HuH-7.5 (cell line): ENCODE measurements around the gene CACNA1D.

Experiments
- DNase-seq: peaks from one replicate; pipeline ENCODE4 v3.0.0; 2011; ENCODE audit warnings: low spot score

Gene CACNA1D

DNA sequence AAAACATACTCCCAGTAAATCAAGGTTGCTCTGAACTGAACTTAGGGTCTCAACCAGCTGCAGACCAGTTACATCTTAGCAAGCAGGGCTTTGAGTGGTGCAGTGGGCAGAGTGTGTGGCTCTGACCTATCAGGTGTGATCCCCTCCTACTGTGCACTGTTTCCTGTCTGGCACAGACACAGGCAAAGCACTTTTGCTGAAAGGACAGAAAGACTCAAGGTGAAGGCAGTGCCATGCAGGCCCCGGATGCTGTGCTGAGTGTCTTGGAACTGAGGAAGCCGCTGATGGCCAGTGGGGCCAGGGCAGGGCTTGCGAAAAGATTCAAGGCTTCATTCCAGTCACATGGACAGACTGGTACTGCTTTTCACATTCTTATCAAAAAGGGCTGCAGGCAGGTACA, 85.2 kb downstream of the CACNA1D start:
- no peak for DNase-seq

DNA sequence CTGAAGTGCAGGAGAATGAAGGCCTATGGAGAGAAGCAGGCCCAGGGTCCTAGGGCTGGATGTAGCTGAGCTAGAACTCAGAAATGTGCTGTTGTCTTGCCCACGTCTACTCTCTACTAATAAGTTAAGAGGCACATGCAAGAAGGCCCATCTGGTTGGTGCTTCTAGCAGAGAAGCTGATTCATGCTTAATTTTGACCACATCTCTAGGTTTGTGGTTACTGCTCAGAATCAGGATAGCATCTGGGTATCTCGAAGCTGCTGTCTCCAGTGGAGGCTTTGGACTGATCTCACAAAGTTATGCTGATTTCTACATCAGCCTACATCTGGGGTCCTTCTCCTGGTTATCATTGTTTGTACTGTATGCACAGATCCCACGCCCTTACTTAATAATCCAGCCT, 87.3 kb downstream of the CACNA1D start:
- no peak for DNase-seq

DNA sequence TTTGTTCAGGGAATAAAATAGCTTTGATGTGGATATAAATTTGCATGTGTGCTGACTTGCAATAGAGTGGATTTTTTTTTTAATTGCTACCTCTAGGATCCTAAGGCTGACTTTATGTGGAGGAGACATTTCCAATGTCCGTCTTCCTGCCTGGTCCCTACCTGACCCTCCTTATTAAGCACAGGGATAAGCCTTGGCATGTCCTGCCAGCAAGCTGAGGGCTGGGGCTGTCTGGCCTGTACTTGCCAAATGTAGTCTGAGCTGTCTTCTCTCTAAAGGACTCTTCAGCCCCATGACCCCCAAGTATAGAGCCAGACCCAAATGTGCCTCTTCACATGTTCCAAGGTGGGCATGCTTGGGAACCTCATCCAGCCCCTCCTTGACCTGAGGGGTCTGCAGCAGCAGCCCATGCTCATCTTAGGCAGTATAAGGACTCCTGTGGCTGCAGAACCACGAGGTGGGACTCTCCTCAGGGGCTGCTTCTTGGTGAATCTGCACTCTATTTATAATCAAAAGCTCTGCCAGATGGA, 88.8 kb downstream of the CACNA1D start:
- DNase-seq, result no peak

DNA sequence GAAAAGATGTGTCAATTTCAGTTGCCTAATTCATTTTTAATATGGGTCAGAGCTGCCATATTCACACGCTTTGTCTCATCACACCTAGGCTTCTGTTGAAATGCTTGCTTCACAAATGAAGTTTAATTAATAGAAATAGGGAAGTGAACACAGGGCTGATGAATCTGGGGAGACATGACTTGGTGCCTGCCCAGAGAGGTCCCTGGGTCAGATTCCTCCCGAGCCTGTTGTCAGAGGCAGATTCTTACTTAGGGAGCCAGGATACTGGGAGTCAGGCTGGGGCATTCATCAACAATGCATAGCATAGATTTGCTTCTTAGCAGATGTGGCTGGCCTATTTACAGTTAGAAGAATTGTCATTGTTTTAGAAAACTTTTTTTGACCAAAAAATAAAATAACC, 90.6 kb downstream of the CACNA1D start:
- no peak for DNase-seq

DNA sequence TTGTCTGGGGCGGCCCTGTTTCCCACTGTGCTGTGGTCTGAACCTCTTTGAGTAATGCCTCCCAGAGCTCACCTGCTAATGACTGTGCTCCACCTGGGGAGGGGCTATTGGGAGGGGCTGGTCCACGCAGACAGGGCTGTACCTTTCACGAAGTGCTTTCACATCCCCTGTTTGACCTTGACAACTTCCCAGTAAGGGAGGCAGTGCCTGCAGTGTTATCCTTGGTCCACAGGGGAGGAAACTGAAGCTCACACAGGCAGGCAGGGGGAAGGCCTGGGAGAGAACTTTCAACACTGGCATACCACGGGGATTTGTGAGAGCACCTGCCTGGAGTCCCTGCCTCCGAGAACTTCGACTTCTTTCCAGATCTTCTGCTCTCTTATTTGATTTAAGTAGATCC, 91.2 kb downstream of the CACNA1D start:
- DNase-seq, result no peak

DNA sequence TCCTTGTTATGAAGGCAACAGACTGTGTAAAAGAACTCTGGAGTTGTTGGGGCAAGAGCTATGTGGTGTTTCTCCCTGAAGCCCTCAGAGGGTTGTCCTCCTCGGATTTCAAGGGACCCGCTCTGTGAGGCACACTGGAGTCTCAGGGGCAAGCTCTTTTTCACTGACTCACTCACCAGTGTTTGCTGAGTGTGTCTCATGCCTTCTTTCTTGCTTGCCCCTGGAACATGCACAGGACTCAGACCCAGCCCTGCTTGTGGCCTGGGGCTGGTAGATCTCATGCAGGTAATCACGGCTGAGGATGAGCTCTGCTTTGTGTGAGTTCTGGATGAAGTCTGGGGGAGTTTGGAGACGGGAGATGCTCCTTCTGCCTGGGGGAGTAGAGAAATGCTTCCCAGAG, 93.7 kb downstream of the CACNA1D start:
- no peak for DNase-seq

DNA sequence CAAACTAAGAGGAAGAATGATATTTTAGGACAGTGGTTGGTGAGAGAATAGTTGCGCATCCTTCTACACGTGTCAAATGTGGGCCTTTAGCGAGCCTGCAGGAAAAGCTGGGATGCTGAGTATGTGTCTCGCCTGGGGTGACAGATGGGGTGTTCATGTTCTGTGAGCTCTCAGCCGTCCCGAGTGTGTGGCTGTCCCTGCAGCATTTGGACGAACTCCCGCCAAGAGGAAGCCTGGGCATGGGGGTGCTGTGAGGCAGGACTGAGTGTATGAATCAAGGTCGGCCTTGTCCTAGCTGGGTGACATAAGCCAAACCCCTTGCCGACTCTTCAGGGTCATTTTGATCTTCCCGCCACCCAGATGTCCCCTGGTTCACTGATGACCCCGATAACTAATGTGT, 94.8 kb downstream of the CACNA1D start:
- no peak for DNase-seq

DNA sequence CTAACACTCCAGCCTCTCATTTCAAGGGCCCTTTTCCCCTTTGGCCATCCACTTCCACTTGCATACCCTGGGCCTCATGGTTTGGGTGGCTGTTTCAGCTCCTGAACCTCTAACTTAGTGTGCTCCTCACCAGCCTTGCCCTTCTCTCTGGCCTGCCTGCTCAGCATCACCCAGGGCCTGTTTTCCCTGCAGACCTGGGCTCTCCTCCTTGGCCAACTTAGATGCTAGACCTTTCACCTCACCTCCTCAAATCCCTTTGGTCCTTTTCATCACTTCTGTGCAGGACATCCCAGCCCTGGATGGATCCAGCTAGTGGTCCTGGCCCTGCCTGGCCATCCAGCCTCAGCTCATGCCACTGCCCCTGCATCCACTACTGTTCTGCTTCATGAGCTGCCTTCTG, 95.4 kb downstream of the CACNA1D start:
- DNase-seq, result no peak

DNA sequence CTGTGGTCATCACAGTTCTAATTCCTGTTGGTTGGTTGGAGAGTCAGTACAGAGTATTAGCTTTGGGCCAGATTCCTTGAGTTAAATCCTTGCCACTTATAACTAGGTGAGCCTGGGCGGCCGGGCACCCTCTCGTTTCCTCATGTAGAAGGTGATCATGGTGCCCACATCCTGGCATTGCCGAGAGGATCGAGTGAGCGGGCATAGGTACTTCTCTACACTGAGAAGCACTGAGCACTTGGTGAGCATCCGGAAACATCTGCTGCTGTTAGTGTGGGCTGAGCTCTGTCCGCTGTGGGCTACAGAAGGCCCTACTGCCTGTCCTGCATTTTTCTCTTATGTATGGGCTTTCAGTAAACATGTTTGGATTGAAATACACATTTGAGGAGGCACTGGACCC, 96.2 kb downstream of the CACNA1D start:
- no peak for DNase-seq

DNA sequence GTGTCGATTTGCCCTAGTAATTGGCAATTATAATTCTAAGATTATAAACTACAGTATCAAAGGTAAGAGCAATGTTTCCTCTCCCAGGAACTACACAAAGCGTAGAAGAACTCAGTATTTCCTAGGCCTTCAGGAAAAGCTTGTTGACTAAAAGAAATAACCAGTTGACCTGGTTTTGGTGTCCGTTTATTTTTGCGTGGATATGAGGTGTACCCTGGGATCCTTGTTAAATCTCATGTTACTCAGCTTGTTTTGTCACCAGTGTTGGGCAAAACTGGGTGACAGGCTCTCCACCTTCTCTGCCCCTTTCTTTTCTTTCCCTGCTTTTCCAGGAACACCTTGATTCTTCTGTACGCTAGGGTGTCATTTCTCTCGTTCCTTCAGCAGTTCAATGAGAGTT, 97.2 kb downstream of the CACNA1D start:
- no peak for DNase-seq

DNA sequence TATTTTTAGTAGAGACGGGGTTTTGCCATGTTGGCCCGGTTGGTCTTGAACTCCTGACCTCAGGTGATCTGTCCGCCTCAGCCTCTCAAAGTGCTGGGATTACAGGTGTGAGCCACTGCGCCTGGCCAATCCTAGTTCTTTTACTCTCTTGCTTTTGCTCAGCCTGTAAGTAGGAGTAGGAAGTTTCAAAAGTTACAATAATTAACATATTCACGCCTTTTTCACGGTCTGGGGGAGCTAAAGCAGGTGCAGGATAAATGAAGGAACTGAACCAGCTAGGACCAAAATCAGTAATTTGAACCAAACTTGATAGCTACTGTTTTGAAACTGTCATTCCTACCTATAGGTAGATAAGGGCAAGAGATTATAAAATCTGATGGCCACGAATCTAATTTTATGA, 98.5 kb downstream of the CACNA1D start:
- no peak for DNase-seq

DNA sequence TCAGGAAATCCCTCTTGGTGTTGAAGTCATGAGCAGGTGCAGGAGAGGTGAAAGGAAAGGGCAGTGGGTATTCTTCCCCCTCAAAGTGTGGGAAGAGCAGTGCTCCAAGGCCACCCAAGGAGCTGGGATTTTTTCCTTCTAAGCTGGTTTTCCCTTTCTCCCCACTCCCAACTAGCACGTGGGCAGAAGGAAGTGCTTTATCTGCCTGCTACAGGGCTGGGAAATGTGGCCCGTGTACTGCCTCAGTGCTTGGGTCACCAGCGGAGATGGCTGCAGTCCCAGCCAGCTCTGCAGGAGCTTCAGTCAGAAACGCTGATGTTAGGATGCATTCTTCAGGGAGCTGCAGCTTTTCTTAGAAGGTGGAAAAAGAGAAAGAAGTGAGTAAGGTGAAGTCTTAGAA, 99.2 kb downstream of the CACNA1D start:
- DNase-seq, result no peak

DNA sequence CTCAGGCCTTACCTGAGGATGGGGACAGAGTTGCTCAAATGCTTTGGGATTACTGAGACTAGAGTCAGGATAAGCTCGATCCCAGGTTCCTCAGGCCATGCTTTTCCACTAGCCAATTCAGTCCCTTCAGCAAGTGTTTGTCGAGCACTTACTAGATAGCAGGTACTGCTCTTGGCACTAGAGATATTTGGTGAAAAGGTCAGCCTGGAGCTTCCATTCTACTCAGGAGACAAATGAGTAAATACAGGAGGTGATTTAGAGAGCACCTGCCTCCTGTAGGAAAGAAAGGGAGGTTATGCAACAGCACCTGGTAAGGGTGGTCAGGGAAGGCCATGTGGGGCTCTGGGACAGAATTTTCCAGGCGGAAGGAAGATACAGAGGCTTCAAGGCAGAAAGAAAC, 99.9 kb downstream of the CACNA1D start:
- no peak for DNase-seq

DNA sequence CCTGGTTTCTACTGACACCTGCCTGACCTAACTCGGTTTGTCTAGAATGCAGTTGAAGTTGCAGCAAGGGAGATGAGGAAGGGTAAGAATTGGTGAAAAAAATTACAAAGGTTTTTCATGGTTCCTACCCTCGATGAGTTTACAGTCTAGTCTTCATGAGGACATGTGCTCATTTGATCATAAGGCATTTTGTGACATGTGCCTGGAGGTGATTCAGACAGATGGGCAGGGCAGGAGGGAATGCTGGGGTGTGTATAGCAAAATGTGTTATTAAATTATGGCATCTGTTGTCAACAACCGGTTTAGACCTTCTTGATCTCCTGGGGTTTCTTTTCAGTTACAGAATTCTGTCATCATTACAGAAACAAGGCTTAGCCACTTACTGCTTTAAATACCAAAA, 101.2 kb downstream of the CACNA1D start:
- no peak for DNase-seq

DNA sequence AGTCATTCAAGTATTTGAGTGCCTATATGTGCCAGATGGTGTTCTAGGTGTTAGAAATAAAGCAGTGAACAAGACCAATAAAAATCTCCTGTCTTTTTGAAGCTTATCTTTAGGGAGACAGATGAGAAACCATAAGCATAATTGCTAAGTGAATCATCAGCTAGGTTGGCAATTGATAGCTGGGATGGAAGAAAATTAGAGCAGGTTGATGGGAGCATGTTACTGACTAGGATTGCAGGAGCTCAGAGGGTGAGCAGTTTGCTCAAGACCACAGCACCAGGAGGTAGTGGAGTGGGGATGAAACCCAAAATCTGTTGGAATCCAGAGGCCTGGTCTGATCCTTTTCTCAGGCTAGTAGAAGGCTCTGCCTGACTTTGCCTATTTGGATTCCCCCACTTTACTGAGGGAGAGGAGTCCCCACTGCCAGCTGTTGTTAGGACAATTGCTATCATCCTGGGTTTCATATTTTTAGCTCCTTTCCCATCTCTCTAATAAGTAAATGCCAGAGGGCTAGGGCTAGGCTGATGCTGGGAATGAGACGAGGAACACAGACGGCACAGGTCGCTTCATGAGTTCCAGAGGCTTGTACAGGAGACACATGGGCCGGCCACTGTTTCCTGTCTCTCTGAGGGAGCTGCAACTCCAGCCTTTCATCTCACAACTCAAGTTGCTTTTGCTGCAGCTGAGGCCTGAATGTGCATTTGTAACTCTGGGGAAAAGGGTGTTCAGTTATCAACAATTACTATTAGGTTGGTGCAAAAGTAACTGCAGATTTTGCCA, 102.9 kb downstream of the CACNA1D start:
- no peak for DNase-seq

DNA sequence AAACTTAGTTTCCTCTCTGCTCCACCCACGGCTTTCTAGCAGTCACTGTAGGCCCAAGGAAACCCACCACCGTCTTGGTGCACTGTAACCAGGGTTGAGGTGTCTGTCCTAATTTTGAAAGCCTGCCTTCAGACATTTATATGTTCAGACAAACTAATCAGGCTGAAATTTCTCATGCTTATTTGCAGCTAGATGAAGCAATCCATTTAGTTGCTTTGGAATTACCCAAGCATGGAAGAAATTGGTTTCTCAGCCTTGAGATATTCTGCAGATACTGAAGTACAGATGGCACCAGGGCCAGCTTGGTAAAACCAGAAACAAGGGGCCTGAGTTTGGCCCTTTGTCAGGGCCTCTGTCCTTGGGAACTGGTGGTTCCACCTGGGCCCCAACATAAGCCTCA, 105.4 kb downstream of the CACNA1D start:
- no peak for DNase-seq

DNA sequence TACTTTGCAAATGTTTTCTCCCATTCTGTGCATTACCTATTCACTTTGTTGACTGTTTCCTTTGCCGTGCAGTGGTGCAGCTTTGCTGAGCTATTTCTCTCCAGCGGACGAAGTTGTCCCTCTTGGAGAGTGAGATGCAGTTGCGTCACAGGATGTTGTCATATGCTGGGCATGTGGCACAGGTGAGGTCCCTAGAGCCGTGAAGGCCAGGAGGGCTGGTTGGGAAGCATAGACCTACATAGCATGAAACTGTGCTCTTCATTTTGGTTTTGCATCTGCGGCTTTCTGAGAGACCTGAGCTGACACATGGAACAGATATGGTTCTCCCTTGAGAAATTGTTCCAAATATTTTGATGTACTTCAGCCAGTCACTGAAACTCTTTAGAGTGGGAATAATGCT, 108.5 kb downstream of the CACNA1D start:
- no peak for DNase-seq

DNA sequence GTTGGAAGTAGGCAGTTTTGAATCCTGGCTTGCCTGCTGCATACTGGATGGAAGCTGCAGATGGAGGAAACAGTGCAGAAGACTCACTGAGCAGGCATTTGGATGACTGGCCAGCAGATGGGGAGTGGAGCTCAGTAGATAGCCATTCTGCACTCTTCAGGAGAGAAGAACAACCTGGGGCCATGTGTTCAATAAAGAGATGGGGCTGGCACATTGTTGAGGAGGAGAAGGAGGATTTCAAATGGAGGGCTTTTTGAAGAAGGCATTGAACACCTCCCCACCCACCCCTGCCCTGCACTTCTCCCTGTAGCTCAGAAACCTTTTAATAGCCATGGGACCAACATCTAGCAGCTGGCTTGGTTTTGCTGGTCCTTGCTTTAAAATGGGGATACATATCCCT, 109.8 kb downstream of the CACNA1D start:
- DNase-seq, result no peak

DNA sequence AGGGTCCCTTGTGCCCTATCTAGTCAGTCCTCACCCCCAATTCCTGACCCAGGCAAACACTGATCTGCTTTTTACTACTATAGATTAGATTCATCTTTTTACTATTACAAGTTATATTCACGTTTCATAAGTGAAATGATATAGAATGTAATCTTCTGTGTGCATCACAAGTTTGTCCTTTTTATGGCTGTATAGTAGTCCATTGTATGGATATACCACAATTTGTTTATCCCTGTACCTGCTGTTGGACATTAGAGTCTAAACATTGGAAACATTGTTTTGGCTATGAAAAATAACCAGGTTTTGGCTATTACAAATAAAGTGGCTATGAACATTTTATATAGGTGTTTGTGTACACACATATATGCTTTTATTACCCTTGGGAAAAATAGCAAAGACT, 112.4 kb downstream of the CACNA1D start:
- no peak for DNase-seq

DNA sequence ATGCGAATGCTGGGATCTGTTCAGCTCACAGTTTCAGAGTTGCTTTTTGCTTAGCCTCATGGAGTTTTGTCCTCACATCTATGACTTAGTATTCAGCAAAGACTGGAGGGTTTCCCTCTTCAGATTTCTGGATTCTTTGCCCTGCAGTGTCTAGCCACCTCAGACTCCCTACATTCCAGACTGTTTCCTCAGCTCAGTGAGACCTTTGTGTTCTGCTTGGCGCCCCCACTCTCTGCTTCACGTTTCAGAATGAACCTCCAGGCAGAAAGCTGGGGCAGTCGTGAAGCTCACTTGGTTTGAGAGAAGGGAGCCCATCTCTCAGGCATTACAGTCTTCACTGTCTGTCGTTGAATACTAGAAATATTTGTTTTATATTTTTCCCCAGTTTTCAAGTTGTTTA, 118.1 kb downstream of the CACNA1D start:
- DNase-seq, result no peak

DNA sequence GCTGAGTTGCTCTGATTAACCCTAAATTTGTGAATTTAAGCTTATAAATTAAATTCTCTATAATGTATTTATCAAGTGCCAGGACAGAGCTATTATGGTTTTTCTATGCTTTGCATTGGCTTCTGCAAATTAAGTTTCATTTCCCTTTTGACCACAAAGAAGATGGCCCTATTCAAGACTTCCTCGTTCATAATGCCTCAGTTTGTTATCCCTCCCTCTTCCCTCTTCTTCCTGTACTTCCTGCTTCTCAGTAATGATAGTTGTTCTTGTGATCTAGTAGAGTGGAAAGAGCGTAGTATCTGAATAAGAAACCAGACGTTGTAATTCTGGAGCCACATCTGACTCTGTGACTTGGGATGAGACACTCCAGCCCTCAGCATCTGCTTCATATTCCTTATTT, 118.7 kb downstream of the CACNA1D start:
- DNase-seq, result no peak

DNA sequence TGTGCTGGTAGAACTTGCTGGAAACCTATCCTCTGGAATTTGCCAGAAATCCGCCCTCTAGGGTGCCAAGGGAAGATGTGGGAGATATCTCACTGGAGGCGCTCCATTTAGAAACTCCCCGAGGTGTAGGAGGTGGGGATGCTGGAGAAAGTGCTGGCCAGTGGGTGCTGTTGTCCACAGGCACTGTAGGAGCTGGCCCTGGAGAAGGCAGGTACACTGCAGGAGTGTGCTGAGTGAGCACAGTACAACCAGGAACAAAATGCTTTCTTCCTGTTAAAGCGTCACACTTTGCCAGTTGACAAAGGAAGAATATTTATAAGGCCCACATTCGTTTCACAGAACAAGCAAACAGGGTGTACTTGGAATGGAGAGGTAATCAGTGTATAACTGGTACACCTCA, 119.9 kb downstream of the CACNA1D start:
- DNase-seq, result no peak

DNA sequence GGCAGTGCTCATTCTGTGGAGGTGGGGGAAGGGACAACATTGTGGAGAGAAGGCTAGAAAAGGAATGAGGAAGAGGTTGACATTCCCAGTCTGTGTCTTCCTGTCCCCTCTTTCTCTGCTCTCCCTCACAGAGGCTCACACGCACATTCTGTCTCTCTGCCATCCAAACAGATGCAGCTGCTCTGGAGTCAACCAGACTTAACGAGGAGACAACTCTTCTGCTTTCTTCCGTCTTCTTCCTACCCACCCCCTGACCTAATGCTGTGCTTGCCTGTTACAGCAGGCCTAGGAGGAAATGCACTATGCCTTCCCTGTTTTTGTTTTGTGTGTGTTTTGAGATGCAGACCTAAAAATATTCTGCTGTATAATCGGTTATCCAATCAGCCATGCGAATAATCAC, 121.9 kb downstream of the CACNA1D start:
- no peak for DNase-seq
